Femur (tissue), 1 donor: Measurements from ENCODE around the gene COL24A1.
"Not testable (repeated sequence)": the region's sequence is repeated elsewhere in the genome, so short reads cannot be mapped to it uniquely, and the experiment has no call there.

Source experiments
- DNase-seq: peaks from one replicate; pipeline ENCODE4 v3.0.0-alpha.2; 2017

The COL24A1 gene

GRCh38 chr1:85884372-85885035, 272.1 kb downstream of the COL24A1 start:
- DNase-seq = no peak

DNA sequence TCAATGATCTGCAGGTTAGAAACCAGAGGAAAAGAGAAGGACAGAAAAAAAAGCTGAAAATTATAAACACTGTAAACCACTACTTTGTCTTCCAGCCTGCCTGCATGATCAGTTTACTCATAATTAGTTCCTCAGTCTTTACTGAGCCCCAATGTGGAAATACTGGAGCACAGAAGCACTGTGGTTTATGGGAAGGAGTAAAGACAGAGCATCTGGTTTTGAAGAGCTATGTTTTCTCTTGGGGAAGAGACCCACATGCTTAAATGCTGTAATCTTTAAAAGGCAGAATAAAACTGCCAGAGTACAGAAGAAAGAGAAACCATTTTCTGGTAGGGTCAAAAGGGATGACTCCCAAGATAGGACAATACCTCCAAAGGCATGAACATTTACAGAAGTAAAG, 289.4 kb downstream of the COL24A1 start:
- DNase-seq = no peak

- DNase-seq = no peak
These were observed 291.4 kb downstream of the COL24A1 start for GRCh38 chr1:85865213-85865612.

DNA sequence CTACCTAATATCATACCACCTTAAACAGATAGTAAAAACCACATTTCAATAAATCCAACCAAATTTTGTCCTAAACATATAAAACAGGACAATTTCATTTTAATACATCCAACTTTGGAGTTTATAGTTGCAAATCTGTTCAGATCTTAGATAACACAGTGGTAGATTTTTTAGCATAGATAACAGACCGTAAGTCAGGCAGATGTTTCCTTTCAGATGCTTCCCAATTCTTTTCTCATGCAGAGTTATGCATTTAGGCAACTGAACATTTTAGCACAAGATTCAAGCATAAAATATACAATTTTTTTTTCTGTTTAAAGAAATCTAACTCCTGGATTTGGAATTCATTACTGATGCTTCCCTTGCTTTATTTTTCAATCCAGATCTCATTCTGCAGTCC, 291.8 kb downstream of the COL24A1 start:
- DNase-seq = no peak

GRCh38 chr1:85863639-85864038, 292.9 kb downstream of the COL24A1 start:
- DNase-seq = not testable (repeated sequence)

DNA sequence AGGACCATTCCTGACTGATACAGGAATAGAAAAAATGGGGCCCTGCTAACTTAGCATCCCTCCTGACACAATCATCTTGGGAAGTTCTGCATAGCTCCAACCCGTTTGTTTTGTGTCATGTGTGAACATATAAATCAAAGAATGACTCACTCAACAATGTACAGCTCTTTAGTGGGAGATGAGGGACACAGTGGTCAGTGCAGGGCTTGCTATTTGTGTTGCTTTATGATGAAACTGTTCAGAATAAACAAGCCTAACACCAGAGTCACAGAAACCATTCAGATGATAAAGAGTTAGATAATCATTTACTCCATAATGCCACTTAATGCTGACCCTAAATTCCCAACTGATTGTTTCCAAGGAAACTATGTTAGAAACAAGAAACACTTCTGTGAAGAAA, 294.1 kb downstream of the COL24A1 start:
- DNase-seq = no peak

DNA sequence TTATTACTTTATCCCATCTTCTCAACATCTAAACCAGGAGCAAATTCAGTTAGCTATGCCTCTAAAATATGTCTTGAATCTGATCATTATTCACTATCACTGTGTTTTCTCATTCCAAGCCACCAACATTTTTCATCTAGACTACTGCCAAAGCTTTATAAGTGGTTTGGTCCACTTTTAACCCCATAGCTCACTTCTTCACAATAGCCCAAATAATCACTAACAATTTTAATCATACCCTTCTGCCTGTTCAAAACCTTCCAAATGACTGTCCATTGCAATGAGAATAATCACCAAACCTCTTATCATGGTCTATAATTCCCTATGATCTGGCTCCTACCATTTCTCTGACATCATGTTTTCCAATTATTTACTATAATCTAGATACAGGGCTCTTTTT, 298.6 kb downstream of the COL24A1 start:
- DNase-seq = no peak

DNA sequence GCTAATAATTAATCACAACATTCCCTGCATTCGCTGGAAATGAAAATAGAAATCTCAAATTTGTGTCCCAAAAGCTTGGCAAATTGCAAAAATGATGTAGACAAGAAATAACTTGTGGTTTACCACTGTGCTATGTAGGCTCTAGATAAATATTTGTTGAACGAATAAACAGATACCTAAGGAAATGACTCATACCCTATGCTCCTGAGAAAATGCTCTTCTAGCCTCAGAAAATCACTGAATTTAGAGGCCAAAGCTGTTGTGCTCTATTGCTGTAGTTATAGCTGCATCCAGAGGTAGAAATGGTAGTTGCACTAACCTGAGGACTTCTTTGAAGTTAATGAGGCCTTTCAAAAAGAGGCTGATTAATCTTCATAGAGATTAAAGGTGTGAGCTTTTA, 306.3 kb downstream of the COL24A1 start:
- no peak for DNase-seq

DNA sequence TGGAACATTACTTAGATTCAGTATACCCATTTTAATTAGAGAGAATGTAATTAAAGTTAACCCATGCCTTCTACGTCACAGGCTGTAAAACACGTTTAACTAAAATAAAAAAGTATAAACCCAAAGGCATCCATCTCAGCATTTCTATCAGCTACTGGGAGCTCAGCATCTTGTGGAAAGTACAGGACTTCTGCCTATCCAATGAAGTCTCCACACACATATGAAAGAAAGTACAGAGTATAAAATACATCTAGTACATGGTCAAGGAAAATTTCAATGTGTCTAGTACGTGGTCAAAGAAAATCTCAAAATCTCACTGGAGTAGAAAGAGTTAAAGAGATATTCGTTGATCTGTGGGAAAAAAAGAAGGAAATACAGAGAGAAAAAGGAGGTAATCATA, 306.9 kb downstream of the COL24A1 start:
- no peak for DNase-seq

DNA sequence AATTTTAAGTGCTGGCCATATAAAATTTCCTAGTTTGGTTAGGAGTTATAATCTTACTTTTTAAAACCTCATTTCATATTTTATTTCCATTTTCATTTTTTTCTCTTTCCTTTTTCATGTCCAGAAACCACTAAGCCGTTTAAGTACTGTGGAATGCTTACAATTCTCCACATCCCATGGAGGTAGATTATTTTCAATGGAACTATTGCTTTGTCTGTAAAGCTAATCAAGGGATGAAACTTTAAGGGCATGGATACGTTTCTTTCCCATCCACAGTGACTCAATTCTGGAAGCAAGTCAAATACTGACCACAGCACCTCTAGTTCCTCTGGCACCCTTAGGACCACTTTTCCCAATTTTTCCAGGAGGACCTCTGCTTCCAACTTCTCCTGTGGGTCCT, 309.2 kb downstream of the COL24A1 start:
- no peak for DNase-seq

GRCh38 chr1:85846706-85847105, 309.9 kb downstream of the COL24A1 start:
- DNase-seq = no peak

DNA sequence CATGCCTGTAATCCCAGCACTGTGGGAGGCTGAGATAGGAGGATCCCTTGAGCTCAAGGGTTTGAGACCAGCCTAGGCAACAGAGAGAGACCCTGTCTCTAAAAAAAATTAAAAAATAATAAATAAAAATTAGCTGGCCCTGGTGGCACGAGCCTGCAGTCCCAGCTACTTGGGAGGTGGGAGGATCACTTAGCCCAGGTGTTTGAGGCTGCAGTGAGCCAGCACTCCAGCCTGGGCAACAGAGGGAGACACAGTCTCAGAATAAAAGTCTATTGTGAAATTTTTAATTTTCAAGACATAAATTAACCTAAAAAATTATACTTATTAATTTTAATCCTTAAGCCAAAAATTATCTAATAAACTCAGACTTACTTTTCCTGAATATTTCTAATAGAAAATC, 317.1 kb downstream of the COL24A1 start:
- DNase-seq = no peak

- DNase-seq = no peak
These were observed 318.3 kb downstream of the COL24A1 start for GRCh38 chr1:85838238-85838637.

DNA sequence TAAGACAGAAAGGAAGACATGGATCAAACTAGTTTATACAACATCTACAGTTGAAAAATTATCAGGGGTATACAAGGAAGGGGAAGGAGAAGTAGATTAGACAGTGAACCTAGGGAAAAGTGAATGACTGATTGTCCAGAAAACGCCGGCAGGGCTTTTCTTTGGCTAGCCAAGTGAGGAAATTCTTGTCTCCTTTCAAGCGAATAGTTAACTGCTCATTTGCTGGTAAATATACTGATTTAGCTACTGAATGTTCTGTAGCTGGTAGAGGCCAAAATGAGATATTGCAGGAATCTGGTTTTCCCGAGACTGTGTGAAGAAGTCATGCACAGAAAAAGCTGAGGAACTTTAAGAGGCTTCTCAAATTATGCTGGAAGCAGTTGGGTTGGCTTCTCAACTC, 319.8 kb downstream of the COL24A1 start:
- no peak for DNase-seq

GRCh38 chr1:85833165-85833564, 323.4 kb downstream of the COL24A1 start:
- DNase-seq = not testable (repeated sequence)

GRCh38 chr1:85830837-85831236, 325.7 kb downstream of the COL24A1 start:
- no peak for DNase-seq

- no peak for DNase-seq
These were observed 332.3 kb downstream of the COL24A1 start for GRCh38 chr1:85824066-85824840.

DNA sequence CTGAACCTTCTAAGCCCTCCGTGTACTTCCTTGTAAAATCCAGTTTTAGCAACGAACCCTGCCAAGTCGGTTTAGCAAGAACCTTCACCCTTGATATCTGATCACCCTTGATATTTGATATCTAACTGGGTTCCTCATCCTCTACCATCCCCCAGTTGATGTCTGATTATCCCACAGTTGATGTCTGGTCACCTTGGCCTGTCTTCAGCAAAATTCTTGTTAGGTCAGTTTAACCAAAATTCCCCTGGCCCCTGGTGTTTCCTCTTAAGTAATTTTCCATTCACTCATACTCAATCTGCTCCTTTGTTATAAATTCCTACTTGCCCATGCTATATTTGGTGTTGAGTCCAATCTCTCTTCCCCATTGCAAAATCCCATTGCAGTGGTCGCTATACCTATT, 333.9 kb downstream of the COL24A1 start:
- DNase-seq = no peak

DNA sequence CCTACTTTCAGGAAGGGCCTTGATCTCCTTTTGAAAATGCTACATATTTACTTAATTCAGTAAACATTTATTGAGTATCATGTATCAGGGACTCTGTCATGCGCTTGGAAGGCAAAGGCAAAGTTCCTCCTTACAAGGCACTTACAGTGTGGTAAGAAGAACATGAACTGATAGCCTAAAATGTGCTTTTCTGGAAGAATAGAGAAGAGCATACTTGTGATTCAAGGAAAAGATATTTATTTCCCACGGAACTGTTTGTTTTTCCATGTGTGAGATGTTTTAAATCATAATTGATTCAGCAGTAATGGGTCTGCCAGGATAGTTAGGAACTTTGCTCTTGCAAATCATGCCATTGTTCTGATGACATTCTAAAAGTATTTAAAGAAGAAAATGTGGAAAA, 338.2 kb downstream of the COL24A1 start:
- no peak for DNase-seq

GRCh38 chr1:85816606-85817005, 340.0 kb downstream of the COL24A1 start:
- DNase-seq = no peak

DNA sequence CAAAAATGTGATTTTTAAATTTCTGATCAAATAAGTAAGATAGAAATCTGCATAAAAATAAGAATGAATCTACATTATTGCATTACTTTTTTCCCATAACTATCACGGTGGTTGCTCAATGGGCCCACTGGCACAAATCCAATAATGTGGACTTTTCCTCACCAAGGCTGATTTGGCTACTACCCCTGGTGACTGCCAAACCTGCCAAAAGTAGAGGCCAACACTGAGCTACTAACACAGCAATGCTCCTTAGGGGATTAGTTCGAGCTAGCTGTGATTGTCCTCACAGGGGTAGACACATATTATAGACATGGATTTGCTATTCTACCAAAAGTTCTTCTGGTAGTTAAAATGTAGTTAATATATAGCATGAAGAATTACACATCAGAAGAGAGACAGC, 340.7 kb downstream of the COL24A1 start:
- no peak for DNase-seq

GRCh38 chr1:85806236-85806965, 350.2 kb downstream of the COL24A1 start:
- DNase-seq = no peak

DNA sequence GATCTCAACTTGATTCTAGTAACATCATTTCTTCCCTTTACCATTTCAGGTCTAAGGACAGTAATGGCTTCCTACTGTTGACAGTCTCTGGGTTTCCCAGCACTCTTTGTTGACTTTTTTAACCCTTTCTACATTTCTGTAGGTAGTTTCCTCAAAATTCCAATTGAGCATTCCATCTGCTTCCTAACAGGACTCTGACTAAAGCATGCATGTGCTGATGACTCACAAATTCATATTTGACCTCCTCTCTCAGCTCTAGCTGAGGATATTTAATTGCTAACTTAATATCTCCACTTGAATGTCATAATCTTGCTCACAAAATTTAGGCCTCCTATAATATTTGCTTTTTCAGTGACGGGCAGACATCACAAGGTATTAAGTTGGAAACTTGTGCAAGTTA, 355.1 kb downstream of the COL24A1 start:
- DNase-seq = no peak

DNA sequence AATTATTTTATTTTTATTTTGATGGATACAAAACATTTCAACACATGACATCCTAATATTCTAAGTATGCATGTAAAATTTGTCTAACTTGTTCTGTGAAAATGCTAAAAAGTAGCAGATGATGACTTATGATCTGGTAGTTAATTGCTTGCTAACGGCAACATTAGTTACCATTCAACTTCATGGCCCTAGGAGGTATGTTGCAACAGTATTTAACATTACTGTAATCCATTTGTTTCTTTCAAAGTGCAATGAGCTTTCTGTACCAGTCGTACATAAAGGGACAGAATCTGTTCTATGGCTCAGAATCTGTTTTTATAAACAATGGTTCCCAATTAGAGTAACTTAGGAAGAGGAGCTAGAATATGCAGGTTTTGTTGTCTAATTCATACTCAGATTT, 356.8 kb downstream of the COL24A1 start:
- no peak for DNase-seq
